GM23248 (cell line): ENCODE results near the gene SIAE. TPM values are rescaled to one million over a fixed set of nuclear protein-coding genes. Genes with fewer than 3 reads are reported as not detected.
A peak's percentile ranks its signal among the peaks of the same experiment; 100 is the strongest.

Experiments
- DNase-seq: peaks from one replicate; pipeline ENCODE4 v3.0.0-alpha.2; 2015
- H2AFZ ChIP-seq: fragments of 200-600 bp; sonication (generic); 2 replicates; pipeline ENCODE4 v1.6.1; 2016; ENCODE audit warnings: antibody characterized with exemption
- H3F3A ChIP-seq: fragments of 200-600 bp; sonication (generic); 2 replicates; pipeline ENCODE4 v1.6.1; 2016; ENCODE audit warnings: mild to moderate bottlenecking, antibody characterized with exemption, mixed run types; ENCODE audit not compliant: insufficient read depth
- H3K27ac ChIP-seq: fragments of 200-600 bp; sonication (generic); 2 replicates; pipeline ENCODE4 v1.5.1; 2016; ENCODE audit warnings: mild to moderate bottlenecking
- H3K27me3 ChIP-seq: fragments of 200-600 bp; sonication (generic); replicated peaks from 2 replicates; pipeline ENCODE4 v1.6.1; 2016; ENCODE audit warnings: mild to moderate bottlenecking; ENCODE audit not compliant: insufficient read depth
- H3K36me3 ChIP-seq: fragments of 200-600 bp; sonication (generic); 2 replicates; pipeline ENCODE4 v1.6.1; 2016; ENCODE audit warnings: low read depth, mild to moderate bottlenecking
- H3K4me1 ChIP-seq: fragments of 200-600 bp; sonication (generic); 2 replicates; pipeline ENCODE4 v1.6.1; 2016; ENCODE audit warnings: mild to moderate bottlenecking; ENCODE audit not compliant: insufficient read depth
- H3K4me2 ChIP-seq: fragments of 200-600 bp; sonication (generic); one replicate; pipeline ENCODE4 v1.6.1; 2016; ENCODE audit warnings: mild to moderate bottlenecking; ENCODE audit not compliant: unreplicated experiment
- H3K4me3 ChIP-seq: fragments of 200-600 bp; sonication (generic); 2 replicates; pipeline ENCODE4 v1.5.1; 2016; ENCODE audit warnings: mild to moderate bottlenecking
- H3K79me2 ChIP-seq: fragments of 200-600 bp; sonication (generic); 2 replicates; pipeline ENCODE4 v1.6.1; 2016; ENCODE audit warnings: mild to moderate bottlenecking; ENCODE audit not compliant: insufficient read depth
- H3K9ac ChIP-seq: fragments of 200-600 bp; sonication (generic); 2 replicates; pipeline ENCODE4 v1.6.1; 2016; ENCODE audit warnings: mild to moderate bottlenecking
- H3K9me2 ChIP-seq: fragments of 200-600 bp; sonication (generic); 2 replicates; pipeline ENCODE4 v1.6.1; 2016; ENCODE audit warnings: mixed run types, mild to moderate bottlenecking, moderate library complexity; ENCODE audit not compliant: insufficient read depth
- H3K9me3 ChIP-seq: fragments of 200-600 bp; sonication (generic); one replicate; pipeline ENCODE4 v1.6.1; 2017; ENCODE audit warnings: low read depth
- H4K20me1 ChIP-seq: fragments of 200-600 bp; sonication (generic); 2 replicates; pipeline ENCODE4 v1.6.0; 2016; ENCODE audit not compliant: insufficient read depth
- EZH2 ChIP-seq: fragments of 200-600 bp; sonication (generic); IDR thresholded peaks from 2 replicates; pipeline ENCODE4 v1.6.1; 2018; ENCODE audit warnings: antibody characterized with exemption, mild to moderate bottlenecking; ENCODE audit not compliant: insufficient read depth, poor library complexity, severe bottlenecking
- EZH2phosphoT487 ChIP-seq: fragments of 200-600 bp; sonication (generic); IDR thresholded peaks from 2 replicates; pipeline ENCODE4 v1.6.1; 2018; ENCODE audit warnings: antibody characterized with exemption, moderate library complexity, mild to moderate bottlenecking, low read depth; ENCODE audit not compliant: insufficient read depth
- WGBS, 2 experiments: methylation state at CpG; one replicate each; pipeline ENCODE4 v1.1.6; 2015 to 2017; ENCODE audit warnings: low lambda C conversion rate in 2 of 2, low coverage in 1 of 2; ENCODE audit errors: missing lambda C conversion rate in 2 of 2; 5-methylcytosine and 5-hydroxymethylcytosine counted together
- in situ Hi-C: fragments of 300-500 bp; cut with MboI; formaldehyde crosslinking; loops from 2 replicates; pipeline ENCODE4 v1.15.0; 2020
- polyA plus RNA-seq: library from polyadenylated mRNA; unstranded; fragments of >200 nt; fragmentation: Nextera tagmentation; extraction: Ambion mirVana; gene quantifications from 2 replicates; pipeline ENCODE4 v1.2.1, GENCODE V29; 2016
- total RNA-seq: library from RNA; depleted of rRNA; stranded (reverse); fragments of >200 nt; shearing (Covaris generic); gene quantifications from 2 replicates; pipeline ENCODE4 v1.2.3, GENCODE V29; 2014; rRNA removed

The SIAE gene, protein sequence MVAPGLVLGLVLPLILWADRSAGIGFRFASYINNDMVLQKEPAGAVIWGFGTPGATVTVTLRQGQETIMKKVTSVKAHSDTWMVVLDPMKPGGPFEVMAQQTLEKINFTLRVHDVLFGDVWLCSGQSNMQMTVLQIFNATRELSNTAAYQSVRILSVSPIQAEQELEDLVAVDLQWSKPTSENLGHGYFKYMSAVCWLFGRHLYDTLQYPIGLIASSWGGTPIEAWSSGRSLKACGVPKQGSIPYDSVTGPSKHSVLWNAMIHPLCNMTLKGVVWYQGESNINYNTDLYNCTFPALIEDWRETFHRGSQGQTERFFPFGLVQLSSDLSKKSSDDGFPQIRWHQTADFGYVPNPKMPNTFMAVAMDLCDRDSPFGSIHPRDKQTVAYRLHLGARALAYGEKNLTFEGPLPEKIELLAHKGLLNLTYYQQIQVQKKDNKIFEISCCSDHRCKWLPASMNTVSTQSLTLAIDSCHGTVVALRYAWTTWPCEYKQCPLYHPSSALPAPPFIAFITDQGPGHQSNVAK
- total RNA-seq = 19.5 and 22.6 TPM in 2 replicates
- 7.2 and 9.2 TPM in 2 replicates for polyA plus RNA-seq

DNA sequence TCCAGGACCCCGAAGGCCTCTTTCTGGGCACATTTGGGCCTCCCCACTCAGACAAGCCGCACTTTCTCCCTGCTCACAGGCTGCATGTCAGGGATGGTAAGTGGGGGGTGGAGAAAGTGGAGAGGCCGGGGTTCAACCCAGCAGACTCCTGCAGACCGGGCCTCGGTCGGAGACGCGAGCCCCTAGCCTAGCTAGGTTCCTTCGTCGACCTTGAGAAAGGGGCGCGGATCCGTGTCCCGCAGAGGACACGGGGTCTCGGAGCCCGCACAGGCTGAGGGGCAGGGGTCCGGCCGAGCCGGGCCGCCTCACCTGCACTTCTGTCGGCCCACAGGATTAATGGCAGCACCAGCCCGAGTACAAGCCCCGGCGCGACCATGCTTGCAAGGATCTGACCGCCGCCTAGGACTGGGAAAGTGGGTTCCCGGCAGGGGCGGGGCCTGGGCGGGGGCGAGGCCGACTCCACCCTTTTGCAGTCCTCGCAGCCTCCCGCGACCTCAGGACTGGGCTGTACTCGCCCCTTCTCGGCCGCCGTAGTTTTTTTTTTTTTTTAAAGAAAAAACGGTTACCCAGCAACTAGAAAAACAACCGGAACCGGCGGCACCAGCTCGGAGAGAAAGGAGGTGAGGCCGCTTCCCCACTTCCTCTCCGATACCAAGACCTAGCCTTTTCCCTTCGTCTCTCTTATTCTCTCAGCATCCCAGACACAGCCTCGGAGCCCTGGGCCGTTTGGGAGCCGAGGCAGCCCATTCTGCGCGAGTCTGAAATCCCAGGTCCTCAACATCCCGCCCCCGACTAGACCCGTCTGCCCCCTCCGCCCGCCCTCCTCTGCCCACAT is at the start of gene SIAE, which contains the start of gene SPA17:
SIAE (minus strand) TSS at position 407 of the 835 bp plus-strand sequence; CDS start at position 376, 31 bp downstream.
SPA17 (plus strand) TSS at position 572 of the 835 bp plus-strand sequence. CDS start 1,361 bp downstream, outside the sequence.
- H3K27me3 ChIP-seq = no peaks in the 10 kb centered on the region
- H3K27ac ChIP-seq = peak within 1 kb of the TSS; percentile 69
- peak within 1 kb of the TSS; percentile 93 for H2AFZ ChIP-seq
- no peaks in the 10 kb centered on the region for H3K9me3 ChIP-seq
- peak within 1 kb of the TSS; percentile 93 for H3K4me2 ChIP-seq
- no peaks in the 10 kb centered on the region for H3K36me3 ChIP-seq
- H3K79me2 ChIP-seq = no peaks in the 10 kb centered on the region
- TF ChIP-seq EZH2 (no peak), EZH2phosphoT487 (no peak)
- DNase-seq = peak; percentile 97
- H3K4me1 ChIP-seq = peaks cover 18% of the 10 kb centered on the region
- in situ Hi-C loops = loop anchor here (10.0 kb wide), 1 partner anchor 91 kb away; the partner anchor contains the start of gene ESAM
- H3K9ac ChIP-seq = peak within 1 kb of the TSS; percentile 89
- H3K9me2 ChIP-seq = no peaks in the 10 kb centered on the region
- WGBS, 2 experiments = 1 to 2% methylated on average over 50 to 58 of the region's 58 CpGs
- H4K20me1 ChIP-seq = no peaks in the 10 kb centered on the region
- H3K4me3 ChIP-seq = peak within 1 kb of the TSS; percentile 89
- no peaks in the 10 kb centered on the region for H3F3A ChIP-seq

DNA sequence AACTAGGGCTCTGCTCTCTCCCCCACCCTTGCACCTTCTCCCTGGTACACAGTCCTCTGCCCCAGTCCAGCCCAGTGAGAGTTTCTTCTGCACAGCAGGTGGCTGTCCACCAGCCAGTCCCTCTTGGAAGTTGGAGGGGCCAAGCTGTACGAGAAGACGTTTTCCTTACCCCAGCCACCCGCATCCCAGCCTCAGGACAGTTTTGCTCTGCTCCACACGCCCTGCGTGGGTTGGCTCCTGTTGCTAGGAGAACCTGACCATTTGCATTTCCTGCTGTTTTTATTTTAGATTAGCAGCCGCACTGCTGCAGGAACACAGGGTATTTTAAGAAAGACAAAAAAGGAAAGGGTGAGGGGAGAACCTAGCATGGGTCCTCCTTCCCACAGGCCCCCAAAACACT is 48.6 kb upstream of the SIAE start:
- DNase-seq = no peak
- Histone ChIP-seq H2AFZ (no peak overlapping the region), H3K36me3 (no peaks in the 10 kb centered on the region), H3K4me3 (no peak overlapping the region), H3K9me3 (no peaks in the 10 kb centered on the region), H3K4me1 (peaks cover 5% of the 10 kb centered on the region; the same call in 1 of the 2 replicates), H3K9ac (no peak overlapping the region), H3F3A (no peaks in the 10 kb centered on the region), H3K79me2 (no peaks in the 10 kb centered on the region), H3K4me2 (no peak overlapping the region), H3K9me2 (no peaks in the 10 kb centered on the region), H4K20me1 (no peaks in the 10 kb centered on the region), H3K27me3 (peaks cover 74% of the 10 kb centered on the region), H3K27ac (no peak overlapping the region)
- WGBS, 2 experiments = 20 to 31% methylated on average over 6 of the region's 6 CpGs
- in situ Hi-C loops = no loop called here
- TF ChIP-seq EZH2phosphoT487 (no peak), EZH2 (no peak)

DNA sequence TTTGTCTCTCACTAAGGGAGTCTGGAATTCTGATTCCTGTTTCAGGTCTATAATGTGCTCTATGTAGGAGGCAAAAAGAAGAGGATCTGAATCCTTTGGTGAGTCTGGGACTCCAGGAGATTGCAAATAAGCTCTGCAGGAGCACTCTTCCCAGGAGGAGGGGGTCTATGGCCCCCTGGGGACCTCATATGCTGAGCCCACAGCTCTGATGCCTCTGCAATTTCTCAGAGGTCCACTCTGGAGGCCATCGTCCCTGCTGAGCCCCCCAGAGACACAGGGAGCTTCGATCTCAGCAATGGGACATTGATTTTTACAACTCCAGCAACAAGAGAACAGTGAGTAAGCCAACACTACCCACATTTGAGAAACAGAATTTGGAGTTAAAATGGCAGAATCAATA is 46.0 kb upstream of the SIAE start:
- Histone ChIP-seq H3F3A (no peaks in the 10 kb centered on the region), H3K27me3 (peaks cover 94% of the 10 kb centered on the region), H4K20me1 (no peaks in the 10 kb centered on the region), H3K4me3 (no peak overlapping the region), H3K36me3 (no peaks in the 10 kb centered on the region), H3K9ac (no peak overlapping the region), H3K4me1 (no peaks in the 10 kb centered on the region), H3K4me2 (no peak overlapping the region), H3K79me2 (no peaks in the 10 kb centered on the region), H3K9me2 (no peaks in the 10 kb centered on the region), H2AFZ (no peak overlapping the region), H3K27ac (no peak overlapping the region), H3K9me3 (no peaks in the 10 kb centered on the region)
- 0 to 6% methylated on average over 2 of the region's 2 CpGs for WGBS, 2 experiments
- in situ Hi-C loops = no loop called here
- no peak for DNase-seq
- TF ChIP-seq EZH2phosphoT487 = no peak
- no peak for TF ChIP-seq EZH2

DNA sequence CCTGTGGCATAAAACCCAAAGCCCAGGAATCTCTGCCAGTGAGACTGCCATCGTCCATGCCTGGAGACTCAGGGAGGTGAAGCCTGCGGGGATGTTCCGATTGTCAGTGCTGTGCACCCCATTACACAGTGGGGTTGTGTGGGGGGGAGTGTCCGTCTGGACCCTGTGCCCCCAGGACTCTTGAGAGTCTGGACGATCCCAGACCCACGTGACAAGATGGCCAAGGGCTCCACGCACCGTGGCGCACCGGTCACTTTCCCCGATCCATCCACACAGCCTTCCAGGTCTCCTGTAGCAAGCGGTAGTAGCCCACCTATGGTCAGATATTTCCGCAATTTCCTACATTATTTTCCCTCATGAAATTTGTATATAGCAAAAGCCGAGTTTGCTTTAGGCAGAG is 45.3 kb upstream of the SIAE start:
- Histone ChIP-seq H3K4me1 (no peaks in the 10 kb centered on the region), H3K79me2 (no peaks in the 10 kb centered on the region), H3K9ac (no peak overlapping the region), H3F3A (no peaks in the 10 kb centered on the region), H3K4me2 (no peak overlapping the region), H4K20me1 (no peaks in the 10 kb centered on the region), H3K27ac (no peak overlapping the region), H3K4me3 (peak overlapping the region; percentile 48; the same call in 1 of the 2 replicates), H2AFZ (no peak overlapping the region), H3K9me2 (no peaks in the 10 kb centered on the region), H3K9me3 (no peaks in the 10 kb centered on the region), H3K36me3 (no peaks in the 10 kb centered on the region), H3K27me3 (peaks cover 91% of the 10 kb centered on the region)
- WGBS, 2 experiments = 5 to 6% methylated on average over 13 to 14 of the region's 14 CpGs
- in situ Hi-C loops = no loop called here
- no peak for TF ChIP-seq EZH2
- TF ChIP-seq EZH2phosphoT487 = 0 out of 2 replicates have a peak, but pooled peaks have one; percentile 8
- no peak for DNase-seq
